PFSK-1 (cell line): ENCODE results near the gene KIAA1755.

Source experiments
- FOXP2 ChIP-seq: optimal IDR thresholded peaks from 2 replicates; pipeline ENCODE3; 2011; ENCODE audit warnings: borderline replicate concordance, control low read depth, inconsistent platforms; ENCODE audit not compliant: insufficient read depth; ENCODE audit errors: extremely low read length, extremely low read depth
- POLR2AphosphoS5 ChIP-seq: IDR thresholded peaks from 2 replicates; pipeline ENCODE4 v1.6.1; 2012; ENCODE audit warnings: low read depth, mild to moderate bottlenecking, control low read depth, low read length, moderate library complexity
- SIN3A ChIP-seq: IDR thresholded peaks from 2 replicates; pipeline ENCODE4 v1.6.1; 2012; ENCODE audit warnings: mild to moderate bottlenecking, low read length, moderate library complexity, borderline replicate concordance; ENCODE audit not compliant: insufficient read depth
- TAF1 ChIP-seq: IDR thresholded peaks from 2 replicates; pipeline ENCODE4 v1.6.1; 2012; ENCODE audit warnings: low read length, control low read depth, borderline replicate concordance; ENCODE audit not compliant: insufficient read depth
- TF ChIP-seq, protein P1 (sequence below), 2 experiments: IDR thresholded peaks; 2 replicates each; pipeline versions ENCODE4 v1.6.1 to v1.8.0; 2011 to 2012; ENCODE audit warnings: low read depth in 2 of 2, low read length in 2 of 2, control low read depth in 1 of 2, inconsistent platforms in 1 of 2, mild to moderate bottlenecking in 1 of 2, moderate library complexity in 1 of 2; ENCODE audit not compliant: insufficient read depth in 1 of 2

The KIAA1755 gene

DNA sequence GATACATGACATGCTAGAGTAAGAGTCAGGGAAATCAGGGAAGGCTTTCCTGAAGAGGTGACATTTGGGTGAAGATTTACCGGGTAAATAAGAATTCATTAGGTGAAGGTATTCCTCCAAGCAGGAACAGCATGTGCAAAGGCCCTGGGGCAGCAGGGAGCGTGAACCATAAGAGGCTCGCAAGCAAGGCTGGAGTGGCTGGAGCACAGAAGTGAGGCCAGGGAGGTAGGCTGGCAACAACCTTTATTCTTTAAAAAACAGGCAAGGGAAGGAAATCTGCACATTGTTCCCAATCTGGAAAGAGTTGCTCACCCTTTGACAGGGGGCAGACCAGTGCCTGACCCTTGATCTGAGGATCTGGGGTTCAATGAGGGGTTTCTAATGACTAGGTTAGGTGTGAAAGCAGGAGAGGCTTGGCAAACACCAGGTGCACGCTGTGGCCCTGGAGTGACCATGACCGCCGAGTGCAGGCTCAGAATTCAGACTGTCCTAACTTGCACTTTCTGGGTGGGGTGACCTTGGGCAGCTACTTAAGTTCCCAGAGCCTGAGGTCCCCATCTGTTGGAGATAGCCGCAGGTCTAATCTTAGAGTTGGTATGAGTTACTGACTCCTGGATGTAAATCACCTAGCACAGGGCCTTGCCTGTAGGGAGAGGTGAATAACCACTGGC is 1.9 kb downstream of the KIAA1755 start:
- TF ChIP-seq TAF1 (no peak), FOXP2 (no peak), SIN3A (no peak), POLR2AphosphoS5 (no peak)
- TF ChIP-seq, protein P1, sequence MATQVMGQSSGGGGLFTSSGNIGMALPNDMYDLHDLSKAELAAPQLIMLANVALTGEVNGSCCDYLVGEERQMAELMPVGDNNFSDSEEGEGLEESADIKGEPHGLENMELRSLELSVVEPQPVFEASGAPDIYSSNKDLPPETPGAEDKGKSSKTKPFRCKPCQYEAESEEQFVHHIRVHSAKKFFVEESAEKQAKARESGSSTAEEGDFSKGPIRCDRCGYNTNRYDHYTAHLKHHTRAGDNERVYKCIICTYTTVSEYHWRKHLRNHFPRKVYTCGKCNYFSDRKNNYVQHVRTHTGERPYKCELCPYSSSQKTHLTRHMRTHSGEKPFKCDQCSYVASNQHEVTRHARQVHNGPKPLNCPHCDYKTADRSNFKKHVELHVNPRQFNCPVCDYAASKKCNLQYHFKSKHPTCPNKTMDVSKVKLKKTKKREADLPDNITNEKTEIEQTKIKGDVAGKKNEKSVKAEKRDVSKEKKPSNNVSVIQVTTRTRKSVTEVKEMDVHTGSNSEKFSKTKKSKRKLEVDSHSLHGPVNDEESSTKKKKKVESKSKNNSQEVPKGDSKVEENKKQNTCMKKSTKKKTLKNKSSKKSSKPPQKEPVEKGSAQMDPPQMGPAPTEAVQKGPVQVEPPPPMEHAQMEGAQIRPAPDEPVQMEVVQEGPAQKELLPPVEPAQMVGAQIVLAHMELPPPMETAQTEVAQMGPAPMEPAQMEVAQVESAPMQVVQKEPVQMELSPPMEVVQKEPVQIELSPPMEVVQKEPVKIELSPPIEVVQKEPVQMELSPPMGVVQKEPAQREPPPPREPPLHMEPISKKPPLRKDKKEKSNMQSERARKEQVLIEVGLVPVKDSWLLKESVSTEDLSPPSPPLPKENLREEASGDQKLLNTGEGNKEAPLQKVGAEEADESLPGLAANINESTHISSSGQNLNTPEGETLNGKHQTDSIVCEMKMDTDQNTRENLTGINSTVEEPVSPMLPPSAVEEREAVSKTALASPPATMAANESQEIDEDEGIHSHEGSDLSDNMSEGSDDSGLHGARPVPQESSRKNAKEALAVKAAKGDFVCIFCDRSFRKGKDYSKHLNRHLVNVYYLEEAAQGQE (IDR thresholded peaks at IDR 0.05; ENCODE audit: insufficient read depth in 1 of 2, low read depth in 2 of 2, low read length in 2 of 2) = no peak

DNA sequence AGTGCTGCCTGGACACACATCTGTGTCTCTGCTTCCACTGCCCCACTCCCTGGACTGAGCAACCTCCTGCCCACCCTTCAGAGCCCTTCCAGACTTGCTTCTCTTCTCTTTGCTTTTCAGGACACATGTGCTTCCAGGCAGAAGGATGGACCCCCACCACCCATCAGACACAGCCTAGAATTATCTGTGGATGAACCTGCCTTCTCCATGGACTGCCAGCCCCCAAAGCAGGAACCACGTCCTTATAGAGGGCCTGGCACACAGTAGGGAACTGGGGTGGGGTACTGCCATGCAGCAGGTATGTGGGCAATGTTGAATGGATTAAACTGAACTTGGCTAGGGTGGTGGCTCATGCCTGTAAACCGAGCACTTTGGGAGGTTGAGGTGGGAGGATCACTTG is 3.6 kb downstream of the KIAA1755 start:
- TF ChIP-seq FOXP2 (no peak), TAF1 (no peak), POLR2AphosphoS5 (no peak), SIN3A (no peak)
- TF ChIP-seq, protein P1 (IDR thresholded peaks at IDR 0.05; ENCODE audit: insufficient read depth in 1 of 2, low read depth in 2 of 2, low read length in 2 of 2) = no peak

DNA sequence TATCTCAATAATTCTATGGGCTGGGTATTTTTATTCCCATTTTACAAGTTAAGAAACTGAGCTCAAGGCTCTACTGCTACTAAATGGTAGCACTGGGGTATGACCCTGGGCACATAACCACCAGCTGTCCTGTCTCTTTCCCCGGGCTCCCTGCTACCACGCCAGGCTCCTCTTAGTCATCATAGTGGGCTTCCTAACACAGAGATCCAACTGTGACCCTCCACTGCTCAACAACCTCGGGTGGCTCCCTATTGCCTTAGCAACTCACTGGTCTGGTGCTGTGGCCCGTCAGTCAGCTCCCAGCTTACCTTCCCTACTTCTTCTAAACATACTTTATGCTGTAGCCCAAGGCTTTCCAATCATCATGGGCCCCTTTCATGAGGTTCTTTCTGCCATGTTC is 4.5 kb downstream of the KIAA1755 start:
- no peak for TF ChIP-seq POLR2AphosphoS5
- TF ChIP-seq FOXP2 = no peak
- no peak for TF ChIP-seq TAF1
- TF ChIP-seq SIN3A = no peak
- TF ChIP-seq, protein P1 (IDR thresholded peaks at IDR 0.05; ENCODE audit: insufficient read depth in 1 of 2, low read depth in 2 of 2, low read length in 2 of 2) = no peak

DNA sequence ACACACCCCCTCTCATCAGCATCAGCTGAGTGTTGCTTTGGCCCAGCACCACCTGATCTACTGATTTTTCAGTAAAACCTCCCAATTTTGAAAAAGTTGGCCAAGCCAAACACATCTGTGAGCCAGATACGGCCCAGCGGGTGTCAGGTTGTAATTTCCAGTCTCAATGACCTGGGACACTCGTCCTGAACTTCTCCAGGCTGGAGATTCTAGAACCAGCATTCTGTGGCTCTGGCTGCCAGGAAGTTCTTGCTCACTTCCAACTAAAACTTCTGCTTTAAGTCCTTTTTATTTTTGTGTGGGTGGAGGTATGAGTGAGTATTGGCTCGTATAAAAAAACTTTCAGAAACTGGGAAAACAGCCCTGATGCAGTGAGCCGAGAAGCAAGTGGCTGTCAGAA is 5.1 kb downstream of the KIAA1755 start:
- TF ChIP-seq POLR2AphosphoS5 (no peak), TAF1 (no peak), SIN3A (no peak), FOXP2 (no peak)
- TF ChIP-seq, protein P1 (IDR thresholded peaks at IDR 0.05; ENCODE audit: insufficient read depth in 1 of 2, low read depth in 2 of 2, low read length in 2 of 2) = no peak

DNA sequence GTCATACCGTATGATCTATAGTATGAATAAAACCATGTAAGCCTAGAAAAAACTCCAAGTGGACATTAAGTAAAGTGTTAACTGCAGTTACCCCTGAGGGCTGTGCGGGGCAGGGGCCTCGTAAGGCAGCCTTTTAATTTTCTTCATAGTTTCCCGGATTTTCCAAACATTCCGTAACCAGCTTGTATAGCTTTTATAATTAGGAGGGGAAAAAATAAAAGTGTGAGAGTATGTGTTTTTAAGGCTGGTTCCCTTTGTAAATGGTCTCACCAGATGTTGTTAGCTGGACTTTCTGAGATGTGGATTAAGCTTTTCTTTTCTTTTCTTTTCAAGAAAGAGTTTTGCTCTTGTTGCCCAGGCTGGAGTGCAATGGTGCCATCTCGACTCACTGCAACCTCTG is 7.0 kb downstream of the KIAA1755 start:
- TF ChIP-seq, protein P1 (IDR thresholded peaks at IDR 0.05; ENCODE audit: insufficient read depth in 1 of 2, low read depth in 2 of 2, low read length in 2 of 2) = no peak
- TF ChIP-seq TAF1 (no peak), FOXP2 (no peak), SIN3A (no peak), POLR2AphosphoS5 (no peak)
